Endometrium (tissue), 2 donors: ENCODE data around the gene PPFIA4.

ENCODE experiments used
- FAIRE-seq: peaks from 2 replicates; lab custom pipeline; 2012; peaks lifted over from hg19 to GRCh38; lab: Jason Lieb, UNC
- donor health status: control.
- donor health status: control.

Gene PPFIA4

DNA sequence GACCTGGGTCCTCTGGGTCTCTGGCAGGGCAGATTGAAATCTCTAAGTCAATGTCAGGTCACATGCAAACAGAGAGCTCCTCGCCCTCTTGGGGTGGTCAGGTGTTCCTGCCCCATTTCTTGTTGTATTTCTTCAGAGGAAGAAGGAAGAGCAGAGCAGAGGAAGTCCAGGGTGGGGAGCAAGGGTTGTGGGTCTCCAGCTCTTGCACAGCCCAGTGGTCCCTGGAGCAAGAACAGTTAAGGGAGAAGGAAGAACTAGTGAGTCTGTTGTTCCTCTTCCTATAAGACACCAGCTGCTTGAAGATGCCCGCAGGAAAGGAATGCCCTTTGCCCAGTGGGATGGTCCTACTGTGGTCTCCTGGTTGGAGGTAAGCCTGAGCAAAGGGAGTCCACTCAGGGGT lies 33.2 kb downstream of the PPFIA4 start:
- FAIRE-seq = no peak

DNA sequence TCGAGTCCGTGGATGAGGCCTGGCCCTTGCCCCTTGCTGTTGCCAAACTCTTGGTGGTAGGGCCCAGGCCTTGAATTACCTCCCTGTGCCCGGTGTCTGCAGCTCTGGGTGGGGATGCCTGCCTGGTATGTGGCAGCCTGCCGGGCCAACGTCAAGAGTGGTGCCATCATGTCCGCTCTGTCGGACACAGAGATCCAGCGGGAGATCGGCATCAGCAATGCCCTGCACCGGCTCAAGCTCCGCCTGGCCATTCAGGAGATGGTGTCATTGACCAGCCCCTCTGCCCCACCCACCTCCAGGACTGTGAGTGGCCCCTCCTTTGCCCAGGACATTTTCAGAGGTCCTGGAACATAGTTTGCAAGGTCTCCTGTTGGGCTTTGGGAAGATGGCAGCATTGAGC lies 33.8 kb downstream of the PPFIA4 start:
- no peak for FAIRE-seq

DNA sequence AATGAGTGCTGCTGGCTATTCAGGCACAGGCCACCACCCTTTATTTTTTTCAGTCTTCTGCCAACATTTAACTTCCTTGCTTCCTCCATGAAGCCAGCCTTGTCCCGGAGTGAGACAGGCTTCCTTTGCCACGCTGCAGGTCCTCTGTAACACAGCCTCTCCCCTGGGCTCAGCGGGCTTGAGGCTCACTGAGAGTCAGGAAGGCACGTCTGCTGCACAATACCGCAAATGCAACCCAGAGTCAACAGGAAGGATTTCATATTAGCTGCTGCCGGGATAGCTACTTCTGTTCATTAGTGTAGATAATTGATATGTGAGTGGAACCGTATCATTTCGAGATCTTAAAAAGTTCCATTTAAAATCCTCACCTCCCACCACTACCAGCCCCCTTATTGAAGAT lies 37.0 kb downstream of the PPFIA4 start:
- FAIRE-seq = no peak

DNA sequence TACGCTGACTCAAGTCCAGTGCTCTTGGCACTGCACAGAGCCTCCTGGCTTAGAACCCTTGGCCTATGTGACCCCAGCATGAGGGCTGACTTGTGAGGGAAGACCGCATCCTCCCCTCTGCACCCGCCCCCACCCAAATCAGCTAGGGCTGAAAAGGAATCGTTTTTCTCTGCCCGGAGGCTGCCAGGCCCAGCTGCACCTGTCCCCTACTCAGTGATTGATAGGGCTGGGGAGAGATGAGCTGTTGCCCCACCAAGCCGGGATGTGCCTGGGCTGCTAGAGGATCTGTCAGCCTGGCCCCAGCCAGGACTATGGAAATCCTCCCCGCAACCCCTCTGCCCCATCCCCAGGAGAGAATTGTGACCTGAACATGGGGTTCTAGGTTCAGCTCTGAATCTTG lies 38.9 kb downstream of the PPFIA4 start:
- no peak for FAIRE-seq

DNA sequence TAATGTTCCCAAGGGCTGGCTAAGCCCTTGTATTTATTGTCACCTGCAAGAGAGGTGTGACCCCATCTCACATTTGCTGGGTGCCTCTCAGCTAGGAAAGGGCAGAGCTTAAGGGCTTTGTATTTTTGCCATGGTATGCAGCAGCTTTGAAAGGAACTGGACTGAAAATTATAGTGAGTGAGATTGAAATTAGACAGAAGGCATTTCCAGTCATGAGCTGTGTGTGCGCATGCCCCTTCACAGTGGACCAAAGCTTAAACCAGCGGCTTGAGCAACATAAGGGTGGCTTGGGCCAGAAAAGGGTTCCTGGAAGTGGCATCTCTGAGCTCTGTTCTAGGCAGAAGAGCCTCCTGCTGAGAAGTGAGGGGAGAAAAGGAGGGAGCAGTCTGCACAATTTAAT lies 39.7 kb downstream of the PPFIA4 start:
- FAIRE-seq = no peak

DNA sequence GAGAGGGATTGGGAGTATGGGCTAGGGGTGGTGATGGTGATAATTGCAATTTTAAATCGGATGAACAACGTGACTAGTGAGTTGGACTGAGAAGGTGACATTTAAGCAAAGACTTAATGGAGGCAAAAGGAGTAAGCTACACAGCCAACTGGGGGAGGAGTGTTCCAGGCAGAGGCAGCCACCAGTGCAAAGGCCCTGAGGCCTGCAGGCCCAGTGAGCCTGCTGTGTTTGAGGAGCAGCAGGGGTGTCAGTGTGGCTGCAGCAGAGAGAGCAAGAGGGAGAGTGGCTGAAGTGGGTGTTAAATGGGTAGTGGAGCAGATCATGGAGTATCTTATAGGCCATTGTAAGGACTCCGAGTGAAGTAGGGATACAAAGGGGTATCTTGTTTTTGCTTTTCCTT lies 40.7 kb downstream of the PPFIA4 start:
- FAIRE-seq = no peak

DNA sequence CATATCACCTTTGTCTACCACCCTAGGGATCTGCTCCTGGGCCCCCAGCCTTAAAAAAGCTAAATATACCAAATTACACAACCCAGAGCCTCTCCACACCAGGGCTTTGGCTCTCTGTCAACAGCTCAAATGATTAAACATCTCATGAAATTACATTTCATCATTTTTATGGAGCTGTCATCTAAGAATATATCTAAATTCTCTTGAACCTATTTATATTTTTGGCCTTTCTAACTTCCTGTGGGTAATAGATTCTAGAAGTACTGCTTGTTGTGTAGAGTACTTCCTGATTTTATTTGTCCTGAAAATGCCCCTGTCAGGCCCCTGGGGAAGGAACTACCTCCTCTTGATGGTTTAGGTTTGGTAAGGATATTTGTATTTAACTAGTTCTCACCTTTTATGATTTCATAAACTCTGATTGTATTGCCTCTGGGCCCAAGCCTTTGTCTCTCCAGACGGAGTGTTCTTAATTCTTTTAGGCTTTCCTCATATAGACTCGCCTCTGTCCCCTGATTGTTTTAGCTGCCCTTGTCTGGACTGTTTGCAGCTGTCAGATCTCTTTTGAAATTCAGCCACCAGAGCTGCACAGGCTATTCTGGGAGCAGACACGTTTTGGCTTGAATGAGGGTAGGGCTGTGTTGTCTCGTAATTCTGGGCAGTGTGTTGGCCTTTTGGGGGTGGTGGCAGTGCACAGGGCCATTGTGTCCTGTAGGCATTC lies 42.9 kb downstream of the PPFIA4 start:
- FAIRE-seq = peak; percentile 33

DNA sequence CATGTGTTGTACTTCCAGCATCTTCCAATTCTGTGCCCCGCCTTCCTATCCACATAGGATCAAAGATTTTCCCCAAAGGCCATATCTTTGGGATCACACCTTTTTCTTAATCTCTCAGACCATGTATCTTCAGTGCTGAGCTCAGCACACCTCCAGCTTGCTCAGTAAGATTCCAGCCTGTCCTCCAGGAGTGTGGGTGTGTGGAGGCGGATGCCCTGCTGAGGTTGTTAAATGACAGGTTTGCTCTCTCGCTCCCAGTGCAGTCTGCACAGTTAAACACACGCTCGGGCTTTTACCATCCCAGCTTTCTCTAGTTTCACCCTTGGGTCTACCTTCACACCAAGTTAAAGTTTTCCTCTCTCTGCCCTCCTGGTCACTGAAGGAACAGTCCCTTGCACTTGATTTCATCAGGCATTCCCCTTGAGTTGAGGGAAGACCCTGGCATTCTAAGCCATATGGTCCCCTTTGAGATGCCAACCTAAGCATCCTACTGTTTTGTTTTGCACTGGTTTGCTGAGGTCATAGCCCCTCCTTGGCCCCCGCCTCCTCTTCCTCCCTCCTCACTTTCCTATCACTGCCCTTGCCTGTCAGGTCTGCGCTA lies 45.8 kb downstream of the PPFIA4 start:
- FAIRE-seq = no peak

DNA sequence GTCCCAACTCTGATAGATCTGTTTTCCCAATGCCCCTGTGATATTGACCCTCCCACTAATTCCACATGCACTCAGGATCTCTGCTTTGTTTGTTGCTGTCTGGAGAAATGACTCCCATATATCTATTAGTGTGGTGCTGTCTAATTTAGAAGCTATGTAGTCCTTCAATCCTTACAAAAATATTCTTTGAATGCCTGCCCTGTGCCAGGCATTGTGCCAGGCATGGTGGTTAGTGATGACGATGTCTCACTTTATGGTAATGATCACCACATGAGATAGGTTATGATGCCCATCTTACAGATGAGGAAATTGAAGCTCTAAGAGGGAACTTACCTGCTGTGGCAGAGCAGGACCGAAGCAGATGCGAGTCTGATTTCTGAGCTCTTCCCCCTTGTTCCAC lies 46.6 kb downstream of the PPFIA4 start:
- no peak for FAIRE-seq

DNA sequence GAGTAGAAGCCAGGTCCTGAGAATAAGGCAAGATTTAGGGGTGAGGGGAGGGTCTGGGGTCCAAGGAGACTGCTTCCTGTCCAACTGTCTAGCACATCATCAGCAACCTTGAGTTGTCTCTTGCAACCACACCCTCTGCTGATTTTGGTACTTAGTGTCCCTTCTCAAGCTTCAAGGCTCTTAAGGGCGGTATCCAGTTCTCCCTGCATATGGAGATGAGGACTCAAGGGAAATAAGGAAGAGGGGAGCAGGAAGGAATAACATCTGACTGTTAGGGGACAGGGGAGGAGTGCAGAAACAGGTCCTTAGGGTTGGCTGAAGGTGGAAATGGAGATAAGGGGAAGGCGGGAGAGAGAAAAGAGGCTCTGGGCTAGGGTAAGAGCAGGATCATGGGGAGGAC lies 47.2 kb downstream of the PPFIA4 start:
- FAIRE-seq = no peak

DNA sequence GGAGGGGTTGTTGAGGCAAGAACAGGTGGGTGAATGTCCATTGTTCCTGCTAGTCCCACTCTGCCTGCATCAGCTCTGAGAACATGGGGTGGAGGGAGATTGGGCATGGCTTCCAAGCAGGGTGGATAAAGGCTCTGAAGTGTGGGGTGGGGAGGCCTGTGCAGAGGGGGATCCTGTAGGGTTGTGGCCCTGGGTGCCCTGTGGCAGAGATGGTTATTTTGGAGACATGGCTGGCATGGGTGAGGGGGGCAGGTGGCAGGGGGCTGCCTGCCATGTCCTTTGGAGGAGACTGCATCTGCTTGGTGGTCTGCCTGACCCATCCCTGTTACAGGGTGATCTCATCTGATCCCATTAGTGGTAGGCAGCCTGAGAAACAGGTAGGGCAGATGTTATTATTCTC lies 48.3 kb downstream of the PPFIA4 start:
- FAIRE-seq = no peak

DNA sequence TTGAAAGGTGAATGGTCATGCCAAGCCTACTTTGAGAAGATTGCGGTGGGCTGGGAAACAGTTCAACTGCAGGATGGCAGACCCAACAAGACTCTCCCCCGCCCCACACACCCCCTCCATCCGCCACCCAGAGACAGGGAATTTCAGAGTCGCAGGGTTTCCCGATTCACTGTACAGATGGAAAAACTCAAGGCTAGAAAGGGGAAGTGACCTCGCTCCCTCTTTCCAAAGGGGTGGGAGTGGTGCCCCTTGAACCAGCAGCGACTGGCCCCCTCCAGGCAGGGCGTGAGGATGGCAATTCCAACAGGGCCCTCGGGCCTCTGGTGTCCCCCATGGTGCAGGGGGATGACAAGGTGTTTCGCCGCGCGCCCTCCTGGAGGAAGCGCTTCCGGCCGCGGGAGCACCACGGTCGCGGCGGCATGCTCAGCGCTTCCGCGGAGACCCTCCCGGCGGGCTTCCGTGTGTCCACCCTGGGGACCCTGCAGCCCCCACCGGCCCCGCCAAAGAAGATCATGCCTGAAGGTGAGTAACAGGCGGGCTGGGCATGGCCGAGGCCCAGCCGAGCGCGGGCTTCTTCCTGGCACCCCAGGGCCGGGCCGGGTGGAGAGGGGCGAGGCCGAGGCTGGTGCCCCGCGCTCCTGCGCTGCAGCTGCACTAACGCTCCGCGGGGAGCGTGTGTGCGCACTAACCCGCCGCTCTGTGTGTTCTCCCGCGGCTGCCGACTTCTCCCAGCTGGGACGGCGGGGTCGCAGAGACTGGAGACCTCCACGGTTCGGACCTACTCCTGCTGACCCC lies 49.1 kb downstream of the PPFIA4 start:
- no peak for FAIRE-seq

DNA sequence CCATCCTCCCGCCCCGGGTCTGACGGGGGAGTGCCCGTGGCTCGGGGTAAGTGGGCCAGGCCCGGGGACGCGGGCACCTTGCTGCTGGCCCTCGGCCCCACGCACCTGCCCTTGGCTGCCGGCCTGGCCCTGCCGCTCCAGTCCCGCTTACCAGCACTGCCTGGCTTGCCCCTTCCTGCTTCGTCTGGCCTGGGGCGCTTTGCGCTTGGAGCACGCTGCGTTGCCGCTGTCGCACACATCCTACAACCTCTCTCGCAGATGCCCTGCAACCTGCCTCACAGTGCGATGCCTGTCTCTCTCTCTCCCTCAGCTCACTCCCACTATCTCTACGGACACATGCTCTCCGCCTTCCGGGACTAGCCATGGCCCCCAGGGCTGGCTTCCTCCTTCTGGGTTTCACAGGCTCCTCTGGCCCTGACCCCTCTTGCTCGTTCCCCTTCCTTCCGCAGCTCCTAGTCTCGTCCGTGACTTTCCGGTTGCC lies 49.8 kb downstream of the PPFIA4 start:
- no peak for FAIRE-seq

DNA sequence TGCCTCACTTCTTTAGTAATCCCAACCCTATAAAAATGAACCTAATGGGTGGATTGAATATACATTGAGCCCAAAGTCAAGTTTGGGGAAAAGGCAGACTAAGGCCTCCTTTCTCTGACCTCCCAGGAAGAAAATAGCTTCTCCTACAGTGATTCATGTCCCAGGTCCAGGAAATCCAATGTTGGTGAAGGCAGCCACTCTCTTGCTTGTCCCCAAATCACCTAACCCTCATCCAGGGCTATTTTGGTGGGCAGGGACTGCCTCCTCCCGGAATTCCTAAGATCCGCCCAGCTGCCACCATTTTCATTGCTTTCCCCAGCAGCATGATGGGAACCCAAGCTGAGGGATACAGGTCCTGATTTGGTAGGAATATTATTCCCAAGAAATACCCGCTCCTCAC lies 51.1 kb downstream of the PPFIA4 start:
- no peak for FAIRE-seq

DNA sequence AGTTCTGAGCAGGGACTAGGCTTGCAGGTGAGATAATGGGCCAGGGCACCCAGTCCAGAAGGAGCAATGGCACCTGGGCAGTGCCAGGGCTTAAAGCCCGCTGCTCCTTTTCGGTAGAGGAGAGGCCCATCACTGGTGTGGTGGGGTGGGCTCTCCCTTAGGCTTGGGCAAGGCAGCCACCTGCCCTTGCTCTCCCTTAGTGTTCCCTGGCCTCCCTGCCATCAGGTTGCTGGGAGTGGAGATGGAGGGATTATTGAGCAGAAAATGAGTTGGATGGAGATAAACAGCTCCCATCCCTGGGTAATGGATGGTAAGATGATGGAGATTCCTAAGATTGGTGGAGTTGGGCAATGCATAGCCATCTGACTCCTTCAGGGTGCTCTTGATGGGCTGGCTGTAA lies 51.7 kb downstream of the PPFIA4 start:
- no peak for FAIRE-seq

DNA sequence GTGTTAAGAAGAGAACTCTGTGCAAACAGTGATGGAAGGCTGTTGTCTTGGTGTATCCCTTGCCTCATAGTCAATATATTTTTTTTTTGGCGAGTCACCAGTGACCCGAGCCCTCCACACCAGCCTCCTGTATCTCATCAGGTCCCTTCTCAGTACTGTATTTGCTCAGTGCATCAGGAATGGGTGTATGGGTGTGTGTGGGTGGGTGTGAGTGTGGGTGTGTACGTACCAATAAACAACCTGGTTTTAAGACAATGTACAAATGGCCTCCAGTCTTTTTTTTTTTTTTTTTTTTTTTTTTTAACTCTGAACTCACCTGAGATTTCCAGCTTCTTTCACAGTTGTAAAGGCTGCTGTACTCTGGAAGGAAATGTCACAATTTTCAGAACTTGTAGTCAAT lies 52.2 kb downstream of the PPFIA4 start:
- FAIRE-seq = no peak

DNA sequence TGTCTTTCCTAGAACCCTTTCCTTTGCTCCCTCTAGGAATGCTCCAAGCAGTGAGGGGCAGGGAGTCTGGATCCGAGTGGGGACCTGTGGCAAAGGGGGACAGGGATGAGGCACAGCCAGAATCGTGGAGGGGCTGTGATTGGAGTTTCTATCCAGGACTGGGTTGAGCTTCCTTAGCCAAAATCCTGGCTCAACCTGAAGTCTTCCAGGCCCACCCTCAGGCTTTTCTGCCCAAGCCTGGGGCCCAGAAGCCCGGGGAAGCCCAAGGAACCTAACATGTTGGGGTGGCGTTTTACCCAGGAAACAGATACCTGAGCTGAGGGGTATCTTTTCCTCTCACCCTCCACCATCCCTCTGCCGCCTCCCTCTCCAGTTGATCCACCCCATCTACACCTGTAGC lies 54.2 kb downstream of the PPFIA4 start:
- no peak for FAIRE-seq

DNA sequence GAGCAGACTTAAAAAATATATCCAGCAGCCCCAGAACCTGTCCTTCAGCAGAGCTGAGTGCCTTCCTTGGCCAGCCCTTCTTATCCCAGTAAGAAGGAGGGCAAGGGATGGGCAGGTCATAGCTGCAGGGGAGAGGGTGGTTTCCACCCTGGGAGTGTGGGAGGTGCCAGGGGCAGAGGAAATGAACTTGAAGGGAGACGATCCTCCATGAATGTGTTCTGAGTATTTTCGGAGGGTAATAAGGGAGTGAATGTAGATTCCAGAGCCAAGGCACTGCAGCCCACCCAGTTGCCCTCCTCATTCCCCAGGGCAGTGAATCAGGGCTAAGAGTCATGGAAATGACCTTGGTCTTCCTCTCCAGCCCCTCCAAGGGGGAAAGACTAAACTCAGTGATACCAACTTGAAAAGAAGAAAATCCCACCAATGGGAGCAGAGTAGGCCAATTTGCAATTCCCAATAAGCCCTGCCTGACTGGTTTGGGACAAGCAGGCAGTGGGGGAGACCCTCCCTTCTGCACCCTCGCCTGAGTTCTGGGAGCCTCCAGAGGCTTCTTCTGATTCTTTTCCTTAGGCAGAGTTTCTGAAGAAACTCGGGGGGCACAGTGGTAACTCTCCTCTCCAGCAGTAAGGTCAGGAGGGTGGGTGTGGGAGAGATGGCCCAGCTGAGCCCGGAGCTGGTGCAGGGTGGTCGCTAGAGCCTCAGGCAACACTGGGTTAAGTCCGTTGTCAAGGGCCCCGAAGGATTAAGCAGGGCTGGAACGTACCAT lies 55.4 kb downstream of the PPFIA4 start:
- FAIRE-seq = no peak

DNA sequence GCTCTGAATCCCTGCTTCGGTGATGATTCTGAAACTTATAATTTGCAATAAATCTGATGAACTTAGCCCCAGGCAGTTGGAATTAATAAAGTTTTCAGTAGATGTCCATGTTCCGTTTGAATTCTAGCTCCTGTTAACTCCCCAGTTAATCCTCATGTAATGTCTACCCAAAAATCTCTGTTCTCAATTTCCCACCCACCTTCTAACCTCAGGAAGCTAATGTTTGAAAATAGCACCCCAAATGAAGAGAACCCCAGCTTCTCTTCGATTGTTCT lies 55.9 kb downstream of the PPFIA4 start:
- no peak for FAIRE-seq

DNA sequence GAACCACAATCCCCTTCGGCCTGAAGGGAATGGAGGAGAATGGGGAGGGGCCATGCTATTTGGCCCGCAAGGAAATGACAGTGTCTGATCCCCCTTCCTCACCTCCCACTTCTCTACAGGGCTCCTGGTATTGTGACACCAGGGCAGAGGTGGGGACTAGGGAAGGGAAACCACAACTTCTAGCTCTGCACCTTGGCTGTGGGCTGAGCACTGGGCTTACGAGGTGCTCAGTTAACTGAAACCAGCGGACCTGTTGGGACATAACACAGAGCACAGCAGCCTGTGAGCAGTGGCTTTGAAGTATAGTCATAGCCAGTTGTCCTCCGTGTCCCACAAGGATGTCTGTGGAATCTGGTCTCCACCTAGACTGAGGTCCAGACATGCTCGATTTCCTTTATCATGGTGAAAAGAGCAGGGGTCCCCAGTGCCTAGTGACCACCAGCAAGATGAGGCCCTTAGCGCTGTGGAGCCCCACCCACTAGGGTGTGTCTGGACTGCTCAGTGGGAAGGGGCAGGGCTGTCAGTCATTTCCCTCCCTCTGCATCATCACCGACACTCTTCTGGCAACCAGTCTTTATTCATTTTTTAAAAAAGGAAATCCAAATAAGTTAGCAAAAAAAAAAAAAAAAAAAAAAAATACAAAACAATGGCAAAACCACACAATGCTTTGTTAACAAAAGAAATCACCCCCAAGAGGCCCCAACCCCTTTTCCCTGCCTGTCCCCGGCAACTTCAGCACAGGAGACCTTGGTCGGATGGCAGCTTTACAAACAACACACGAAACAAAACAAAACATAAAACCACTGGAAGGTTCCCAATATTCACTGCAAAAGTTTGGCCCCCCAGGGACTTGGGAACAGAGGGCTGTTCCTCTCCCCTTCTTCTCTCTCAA lies 56.5 kb downstream of the PPFIA4 start:
- FAIRE-seq = no peak

DNA sequence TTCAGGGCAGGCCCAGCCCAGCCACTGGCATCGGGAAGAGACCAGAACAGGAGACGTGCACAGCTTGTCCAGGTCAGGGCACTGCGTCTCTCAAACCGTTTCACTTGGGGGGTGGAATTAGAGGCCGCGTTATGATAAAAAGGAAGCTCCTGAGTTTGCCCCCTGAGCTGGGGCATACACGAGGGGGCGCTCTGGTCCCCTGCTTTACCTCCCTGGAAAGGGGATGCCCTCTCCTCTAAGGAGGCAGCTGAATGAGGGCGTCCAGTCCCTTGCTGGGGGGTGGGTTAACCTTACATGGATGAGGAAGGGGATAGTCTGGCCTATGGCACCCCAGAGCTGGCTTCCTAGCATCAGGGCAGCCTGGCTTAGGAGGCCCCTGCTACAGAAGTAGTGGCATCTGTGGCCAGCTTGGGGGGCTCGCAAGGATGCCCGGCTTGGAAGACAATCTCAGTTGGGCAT lies 57.2 kb downstream of the PPFIA4 start:
- FAIRE-seq = no peak
